Effector memory CD8-positive, alpha-beta T cell (primary cell): Measurements from ENCODE around the gene FARP2.
"Not testable (repeated sequence)": the region's sequence is repeated elsewhere in the genome, so short reads cannot be mapped to it uniquely, and the experiment has no call there.

ENCODE experiments used
- ATAC-seq: fragments of 150-1000 bp; cut with Tn5 transposase; replicated peaks from 2 replicates; pipeline ENCODE4 v1.10.0; 2021; ENCODE audit warnings: mild to moderate bottlenecking, moderate library complexity
- DNase-seq, 3 experiments: peaks; one replicate each; pipeline ENCODE4 v3.0.0; 2021
- H3K27ac Mint-ChIP-seq, 2 donors: one replicate each; pipeline ENCODE4 v1.8.0; 2022; ENCODE audit warnings: mild to moderate bottlenecking in 2 of 2, mixed read lengths in 2 of 2, moderate library complexity in 2 of 2
- H3K27me3 Mint-ChIP-seq, 2 donors: one replicate each; pipeline ENCODE4 v1.8.0; 2022; ENCODE audit warnings: mixed read lengths in 2 of 2
- H3K36me3 Mint-ChIP-seq: one replicate; pipeline ENCODE4 v1.8.0; 2022; ENCODE audit warnings: mild to moderate bottlenecking, moderate library complexity, mixed read lengths; ENCODE audit not compliant: insufficient read depth
- H3K4me1 Mint-ChIP-seq, 2 donors: one replicate each; pipeline ENCODE4 v1.8.0; 2022; ENCODE audit warnings: low read depth in 2 of 2, mixed read lengths in 2 of 2
- H3K4me3 Mint-ChIP-seq, 2 donors: one replicate each; pipeline ENCODE4 v1.8.0; 2022; ENCODE audit warnings: mild to moderate bottlenecking in 2 of 2, mixed read lengths in 2 of 2, moderate library complexity in 2 of 2
- H3K9me3 Mint-ChIP-seq, 2 donors: one replicate each; pipeline ENCODE4 v1.8.0; 2022; ENCODE audit warnings: mixed read lengths in 2 of 2

The FARP2 gene

GRCh38 chr2:241508240-241509154 is 152.4 kb downstream of the FARP2 start, which contains the start of gene STK25:
Gene STK25, minus strand, starts transcription at chr2:241508584. Its CDS starts 549 bp downstream, at chr2:241508035.
- Mint-ChIP-seq H3K4me3 (peak within 1 kb of the TSS; percentile 80 to 87), H3K27me3 (no peaks in the 10 kb centered on the region)

GRCh38 chr2:241509155-241509784 is 153.2 kb downstream of the FARP2 start:
- H3K9me3 Mint-ChIP-seq = no peaks in the 10 kb centered on the region
- H3K36me3 Mint-ChIP-seq = peaks cover 7% of the 10 kb centered on the region
- peak overlapping the region; percentile 77 to 87 for H3K4me3 Mint-ChIP-seq
- H3K27ac Mint-ChIP-seq = peak overlapping the region; percentile 57 to 87
- no peaks in the 10 kb centered on the region for H3K27me3 Mint-ChIP-seq
- H3K4me1 Mint-ChIP-seq = peaks cover 19 to 23% of the 10 kb centered on the region in 2 donors
- ATAC-seq (no peak), DNase-seq (peak in 2 of 3 experiments; percentile 5 to 9)

More at GRCh38 chr2:241508240-241509154, 152.4 kb downstream of the FARP2 start, which contains the start of gene STK25:
- DNase-seq (peak; percentile 94 to 97 (median 96)), ATAC-seq (peak; percentile 94)
- H3K27ac Mint-ChIP-seq = peak within 1 kb of the TSS; percentile 57 to 87
- H3K4me1 Mint-ChIP-seq = peaks cover 19 to 24% of the 10 kb centered on the region in 2 donors
- H3K9me3 Mint-ChIP-seq = no peaks in the 10 kb centered on the region
- peaks cover 7% of the 10 kb centered on the region for H3K36me3 Mint-ChIP-seq

GRCh38 chr2:241511091-241511741 is 155.1 kb downstream of the FARP2 start:
- H3K27ac Mint-ChIP-seq = no peak overlapping the region
- peaks cover 12 to 16% of the 10 kb centered on the region in 2 donors for H3K4me1 Mint-ChIP-seq
- ATAC-seq (no peak), DNase-seq (no peak)
- H3K4me3 Mint-ChIP-seq = peak overlapping the region; percentile 28 to 87
- H3K36me3 Mint-ChIP-seq = peaks cover 7% of the 10 kb centered on the region
- H3K27me3 Mint-ChIP-seq = no peaks in the 10 kb centered on the region
- no peaks in the 10 kb centered on the region for H3K9me3 Mint-ChIP-seq

DNA sequence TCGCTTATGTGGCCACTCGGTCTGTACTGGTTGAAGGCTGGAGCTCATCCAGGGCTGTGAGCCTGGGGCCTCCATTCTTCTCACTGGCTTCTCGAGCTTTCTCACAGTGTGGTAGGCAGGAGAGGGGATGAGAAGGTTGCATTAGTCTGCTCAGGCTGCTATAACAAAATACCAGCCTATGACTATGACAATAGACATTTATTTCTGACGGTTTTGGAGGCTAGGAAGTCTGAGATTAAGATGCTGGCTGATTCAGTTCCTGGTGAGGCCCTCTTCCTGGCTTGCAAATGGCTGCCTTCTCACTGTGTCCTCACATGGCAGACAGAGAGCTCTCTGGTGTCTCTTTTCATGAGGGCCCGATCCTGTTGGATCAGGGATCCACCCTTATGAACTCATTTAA is 158.5 kb downstream of the FARP2 start:
- H3K36me3 Mint-ChIP-seq = peaks cover 4% of the 10 kb centered on the region
- no peaks in the 10 kb centered on the region for H3K27me3 Mint-ChIP-seq
- DNase-seq = no peak
- H3K4me3 Mint-ChIP-seq = no peak overlapping the region
- H3K4me1 Mint-ChIP-seq = peaks cover 1 to 8% of the 10 kb centered on the region in 2 donors
- H3K27ac Mint-ChIP-seq = no peak overlapping the region
- H3K9me3 Mint-ChIP-seq = peaks cover 6 to 11% of the 10 kb centered on the region in 2 donors
- no peak for ATAC-seq

- no peak for ATAC-seq
- Mint-ChIP-seq H3K4me3 (no peak overlapping the region), H3K9me3 (peaks cover 6 to 11% of the 10 kb centered on the region in 2 donors), H3K27me3 (no peaks in the 10 kb centered on the region), H3K36me3 (no peaks in the 10 kb centered on the region), H3K27ac (no peak overlapping the region), H3K4me1 (peaks cover 0 to 6% of the 10 kb centered on the region in 2 donors)
- no peak for DNase-seq
Observed at GRCh38 chr2:241514986-241515737, 159.1 kb downstream of the FARP2 start.

DNA sequence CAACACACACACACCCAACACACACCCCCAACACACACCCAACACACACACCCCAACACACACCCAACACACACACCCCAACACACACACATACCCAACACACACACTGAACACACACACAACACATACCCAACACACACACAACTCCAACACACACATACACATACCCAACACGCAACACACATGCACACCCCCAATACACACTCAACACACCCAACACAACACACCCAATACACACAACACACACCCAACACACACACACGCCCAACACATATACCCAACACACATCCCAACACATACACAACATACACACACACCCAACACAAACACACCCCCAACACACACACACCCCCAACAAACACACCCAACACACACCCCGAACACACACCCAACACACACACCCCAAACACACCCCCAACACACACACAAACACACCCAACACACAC is 160.5 kb downstream of the FARP2 start:
- no peak overlapping the region for H3K27ac Mint-ChIP-seq
- DNase-seq = no peak
- H3K9me3 Mint-ChIP-seq = peaks cover 6 to 11% of the 10 kb centered on the region in 2 donors
- ATAC-seq = no peak
- peaks cover 6 to 9% of the 10 kb centered on the region in 2 donors for H3K27me3 Mint-ChIP-seq
- no peak overlapping the region for H3K4me3 Mint-ChIP-seq
- peaks cover 0 to 6% of the 10 kb centered on the region in 2 donors for H3K4me1 Mint-ChIP-seq
- H3K36me3 Mint-ChIP-seq = no peaks in the 10 kb centered on the region

DNA sequence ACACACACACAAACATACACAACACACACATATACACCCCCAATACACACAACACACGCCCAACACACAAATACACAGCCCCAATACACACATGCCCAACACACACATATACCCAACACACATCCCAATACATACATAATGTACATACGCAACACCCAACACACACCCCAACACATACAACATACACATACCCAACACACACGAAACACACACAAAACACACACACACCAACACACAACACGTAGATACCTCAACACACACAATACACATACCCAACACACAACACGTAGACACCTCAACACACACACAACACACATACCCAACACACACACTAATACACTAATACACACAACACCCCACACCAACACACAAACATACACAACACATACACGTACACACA is 161.2 kb downstream of the FARP2 start:
- Mint-ChIP-seq H3K27me3 (peaks cover 6 to 9% of the 10 kb centered on the region in 2 donors), H3K36me3 (no peaks in the 10 kb centered on the region), H3K9me3 (peaks cover 6 to 11% of the 10 kb centered on the region in 2 donors), H3K27ac (no peak overlapping the region), H3K4me1 (peaks cover 0 to 6% of the 10 kb centered on the region in 2 donors), H3K4me3 (no peak overlapping the region)
- ATAC-seq (no peak), DNase-seq (no peak)

DNA sequence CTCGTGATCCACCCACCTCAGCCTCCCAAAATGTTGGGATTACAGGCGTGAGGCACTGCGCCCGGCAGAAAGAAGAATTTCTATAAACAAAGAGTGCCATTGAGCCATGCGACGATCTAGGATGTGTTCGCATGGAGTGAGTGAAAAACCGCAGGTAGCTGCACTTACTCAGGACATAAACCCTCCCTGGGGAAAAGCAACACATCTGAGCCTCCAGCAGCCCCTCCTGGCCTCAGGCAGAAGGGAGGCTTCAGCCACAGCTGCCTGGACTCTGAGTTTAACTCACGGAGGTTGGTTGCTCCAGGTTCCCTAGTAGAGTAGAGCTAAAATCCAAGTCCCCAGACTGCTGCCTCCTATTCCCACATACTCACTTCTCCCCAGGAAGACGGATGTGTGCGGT is 163.6 kb downstream of the FARP2 start:
- H3K9me3 Mint-ChIP-seq = peaks cover 6 to 11% of the 10 kb centered on the region in 2 donors
- ATAC-seq (no peak), DNase-seq (no peak)
- peaks cover 6 to 9% of the 10 kb centered on the region in 2 donors for H3K27me3 Mint-ChIP-seq
- peaks cover 0 to 6% of the 10 kb centered on the region in 2 donors for H3K4me1 Mint-ChIP-seq
- H3K27ac Mint-ChIP-seq = no peak overlapping the region
- H3K4me3 Mint-ChIP-seq = no peak overlapping the region
- no peaks in the 10 kb centered on the region for H3K36me3 Mint-ChIP-seq

DNA sequence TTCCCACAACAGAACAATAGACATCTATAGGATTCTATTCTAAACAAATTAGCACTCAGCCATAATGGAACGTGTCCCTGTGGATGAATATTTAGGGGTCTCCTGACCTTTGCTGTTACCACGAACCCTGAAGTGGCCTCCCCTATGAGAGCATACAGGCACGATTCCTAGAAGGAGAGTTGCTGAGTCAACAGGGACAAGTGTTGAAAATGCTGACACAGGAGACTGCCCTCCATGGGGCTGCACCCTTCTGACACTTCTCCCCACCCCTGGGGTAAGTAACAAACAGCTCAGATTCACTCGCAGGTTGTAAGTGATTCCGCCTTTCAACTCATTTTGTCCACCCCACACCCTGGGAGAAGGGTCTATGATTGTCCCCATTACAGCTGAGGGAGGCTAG is 166.4 kb downstream of the FARP2 start:
- DNase-seq (no peak), ATAC-seq (no peak)
- Mint-ChIP-seq H3K9me3 (peaks cover under 1 to 3% of the 10 kb centered on the region in 2 donors), H3K27ac (no peak overlapping the region), H3K36me3 (no peaks in the 10 kb centered on the region), H3K4me1 (peaks cover 0 to under 1% of the 10 kb centered on the region in 2 donors), H3K27me3 (peaks cover 6 to 9% of the 10 kb centered on the region in 2 donors), H3K4me3 (no peak overlapping the region)

DNA sequence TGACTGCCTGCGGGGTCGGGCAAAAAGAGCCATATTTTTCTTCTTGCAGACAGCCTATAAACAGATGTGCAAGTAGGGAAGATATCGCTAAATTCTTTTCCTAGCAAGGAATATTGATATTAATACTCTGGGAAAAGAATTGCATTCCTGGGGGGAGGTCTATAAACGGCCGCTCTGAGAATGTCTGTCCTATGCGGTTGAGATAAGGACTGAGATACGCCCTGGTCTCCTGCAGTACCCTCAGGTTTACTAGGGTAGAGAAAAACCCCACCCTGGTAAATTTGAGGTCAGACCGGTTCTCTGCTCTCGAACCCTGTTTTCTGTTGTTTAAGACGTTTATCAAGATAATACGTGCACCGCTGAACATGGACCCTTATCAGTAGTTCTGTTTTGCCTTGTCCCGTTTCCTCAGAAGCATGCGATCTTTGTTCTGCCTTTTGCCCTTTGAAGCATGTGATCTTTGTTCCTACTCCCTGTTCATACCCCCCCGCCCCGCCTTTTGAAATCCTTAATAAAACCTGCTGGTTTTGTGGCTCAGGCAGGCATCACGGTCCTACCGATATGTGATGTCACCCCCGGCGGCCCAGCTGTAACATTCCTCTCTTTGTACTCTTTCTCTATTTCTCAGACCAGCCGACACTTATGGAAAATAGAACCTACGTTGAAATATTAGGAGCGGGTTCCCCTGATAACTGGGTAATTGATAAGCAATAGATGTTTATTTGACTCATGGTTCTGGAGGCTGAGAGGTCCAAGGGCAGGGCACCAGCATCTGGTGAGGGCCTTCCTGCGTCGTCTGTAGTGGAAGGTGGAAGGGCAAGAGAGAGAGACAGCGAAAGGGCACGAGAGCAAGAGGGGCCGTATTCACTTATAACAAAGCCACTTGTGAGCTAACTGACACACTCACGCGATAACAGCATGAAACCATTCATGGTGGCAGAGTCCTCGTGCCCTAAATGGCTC is 170.0 kb downstream of the FARP2 start:
- H3K9me3 Mint-ChIP-seq = not testable (repeated sequence)

GRCh38 chr2:241530571-241530970 is 174.5 kb downstream of the FARP2 start:
- ATAC-seq (no peak), DNase-seq (no peak)
- no peaks in the 10 kb centered on the region for H3K4me1 Mint-ChIP-seq
- H3K9me3 Mint-ChIP-seq = no peaks in the 10 kb centered on the region
- no peak overlapping the region for H3K4me3 Mint-ChIP-seq
- peaks cover 14 to 50% of the 10 kb centered on the region in 2 donors for H3K27me3 Mint-ChIP-seq
- H3K27ac Mint-ChIP-seq = no peak overlapping the region
- no peaks in the 10 kb centered on the region for H3K36me3 Mint-ChIP-seq

More for the DNA sequence above, 170.0 kb downstream of the FARP2 start:
- not testable (repeated sequence) for ATAC-seq, H3K4me3 Mint-ChIP-seq, DNase-seq, H3K27ac Mint-ChIP-seq, H3K36me3 Mint-ChIP-seq, H3K4me1 Mint-ChIP-seq
- H3K27me3 Mint-ChIP-seq = peaks cover 9 to 29% of the 10 kb centered on the region in 2 donors
